GM18951 (cell line): Measurements from ENCODE around the gene FBXO45.
"Not testable (repeated sequence)": the region's sequence is repeated elsewhere in the genome, so short reads cannot be mapped to it uniquely, and the experiment has no call there.

Experiments used
- POLR2A ChIP-seq: IDR thresholded peaks from 4 replicates; pipeline ENCODE4 v1.6.1; 2011; ENCODE audit warnings: mild to moderate bottlenecking; ENCODE audit not compliant: insufficient read length, insufficient read depth; ENCODE audit errors: extremely low read depth
- in situ Hi-C: fragments of 300-500 bp; cut with MboI; formaldehyde crosslinking; loops from one replicate; pipeline ENCODE4 v1.12.0; 2022; ENCODE audit warnings: low sequenced_read_pairs, mixed read lengths, inconsistent platforms; ENCODE audit not compliant: unreplicated experiment

The FBXO45 gene

DNA sequence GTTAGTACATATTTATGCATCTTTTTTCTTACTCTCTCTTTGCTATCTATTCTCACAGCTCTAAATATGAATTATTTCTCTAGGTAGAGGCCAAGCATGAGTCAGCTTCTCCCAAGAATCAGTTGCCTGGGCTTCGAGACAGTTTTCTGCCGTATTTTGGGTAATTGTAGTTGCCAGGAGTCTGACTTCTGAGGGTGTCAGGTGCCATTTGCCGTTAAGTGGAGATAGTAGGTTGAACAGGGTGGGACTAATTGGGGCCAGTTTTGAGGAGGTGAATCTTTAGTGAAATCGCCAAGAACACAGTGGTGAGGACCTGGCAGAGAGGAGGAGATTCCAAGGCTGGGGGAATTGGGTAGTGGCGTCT, 63.2 kb downstream of the FBXO45 start:
- in situ Hi-C loops: no loop called here
- no peak for TF ChIP-seq POLR2A

DNA sequence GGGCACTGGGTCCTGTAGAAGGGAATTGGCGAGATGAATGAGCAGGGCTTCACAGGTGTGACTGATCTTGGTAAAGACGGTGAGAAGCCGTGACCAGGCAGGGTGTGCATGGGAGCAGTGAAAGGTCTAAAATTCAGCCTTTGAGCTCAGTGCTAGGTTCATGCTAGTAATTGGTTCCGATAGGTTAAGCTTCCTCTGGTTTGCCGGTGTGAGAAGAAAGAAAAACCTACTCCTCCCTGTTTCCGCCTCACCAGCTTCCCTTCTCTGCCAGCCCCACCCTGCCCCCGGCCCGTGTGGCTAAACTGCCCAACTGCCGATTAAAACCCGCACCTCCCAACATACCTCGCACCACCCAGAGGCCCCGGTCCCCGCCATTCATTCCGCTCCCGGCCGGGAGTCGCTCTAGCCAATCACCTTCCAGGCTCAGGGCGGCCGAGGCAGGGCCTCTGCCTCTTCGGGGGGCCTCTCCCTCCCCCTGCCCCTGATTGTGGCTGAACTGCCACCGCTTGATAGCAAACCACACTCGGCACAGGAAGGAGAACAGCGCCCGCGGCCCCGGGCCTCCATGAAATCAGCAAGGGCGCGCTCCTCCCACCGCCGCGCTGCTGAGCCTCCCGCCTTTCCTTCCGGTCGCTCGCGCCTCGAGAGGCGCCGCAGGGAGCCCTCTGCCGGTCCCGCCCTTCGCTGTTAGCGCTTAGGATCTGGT, 63.7 kb downstream of the FBXO45 start:
- in situ Hi-C loops: no loop called here
- peak; percentile 87 for TF ChIP-seq POLR2A

DNA sequence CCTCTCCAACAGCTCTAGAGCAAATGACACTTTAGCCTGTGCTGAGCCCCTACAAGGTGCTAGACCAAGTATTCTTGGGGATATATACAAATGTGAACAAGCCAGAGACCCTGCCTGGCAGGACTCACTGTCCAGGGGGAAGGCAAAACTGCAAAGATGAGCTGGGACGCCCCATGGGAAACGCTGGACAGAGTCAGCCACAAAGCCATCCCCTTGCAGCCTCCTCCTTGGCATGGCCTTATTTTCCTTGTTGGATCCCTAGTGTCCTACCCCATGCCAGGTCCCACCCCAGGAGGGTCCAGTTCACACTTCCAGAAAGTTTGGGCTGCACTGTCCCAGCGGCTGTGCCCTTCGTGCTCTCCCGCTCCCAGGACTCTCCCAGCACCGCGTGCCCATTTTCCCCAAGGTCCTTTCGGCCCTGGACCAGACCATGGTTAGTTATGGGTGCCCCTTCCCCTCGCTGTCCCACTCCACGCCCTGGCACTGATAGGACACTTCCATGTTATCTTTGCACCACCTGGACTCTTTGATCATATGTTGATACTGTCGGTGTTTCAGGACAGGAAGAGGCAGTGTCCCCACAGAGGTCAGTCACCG, 65.2 kb downstream of the FBXO45 start:
- in situ Hi-C loops: no loop called here

DNA sequence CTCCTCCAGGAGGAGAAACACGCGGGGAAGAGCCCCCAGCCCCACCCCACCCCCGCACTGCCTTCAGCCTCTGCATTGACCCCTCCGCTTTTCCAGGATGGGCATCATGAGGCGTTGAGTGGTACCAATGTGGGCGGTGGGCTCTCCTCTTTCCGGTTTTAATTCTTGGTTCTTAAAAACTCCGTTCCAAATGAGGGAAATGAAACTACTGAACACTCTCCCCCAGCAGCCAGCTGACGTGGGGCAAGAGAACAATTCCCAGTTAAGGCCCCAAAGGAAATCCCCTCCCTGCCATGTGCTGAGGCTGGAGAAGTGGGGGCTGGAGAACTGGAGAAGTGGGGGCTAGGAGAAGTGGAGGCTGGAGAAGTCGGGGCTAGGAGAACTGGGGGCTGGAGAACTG, 65.8 kb downstream of the FBXO45 start:
- in situ Hi-C loops: no loop called here
- no peak for TF ChIP-seq POLR2A

More for the DNA sequence above, 65.2 kb downstream of the FBXO45 start:
- no peak for TF ChIP-seq POLR2A

DNA sequence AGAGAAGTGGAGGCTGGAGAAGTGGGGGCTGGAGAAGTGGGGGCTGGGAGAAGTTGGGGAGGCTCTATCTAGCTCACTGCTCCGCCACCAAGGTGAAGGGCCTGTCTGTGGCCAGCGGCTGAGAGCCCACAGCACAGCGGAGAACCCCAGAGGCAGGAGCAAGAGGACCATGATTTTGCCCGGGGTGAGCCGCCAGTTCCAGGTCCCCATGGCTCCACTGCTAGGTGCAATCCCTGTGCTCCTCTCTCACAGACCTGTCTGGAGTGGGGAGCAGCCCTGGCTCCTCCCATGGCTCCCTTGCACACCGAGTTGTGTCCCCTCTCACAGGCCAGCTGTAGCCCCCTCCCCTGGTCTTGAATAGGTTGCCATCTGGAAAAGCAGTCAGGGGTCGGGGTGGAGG, 66.4 kb downstream of the FBXO45 start:
- in situ Hi-C loops: no loop called here
- TF ChIP-seq POLR2A: no peak

DNA sequence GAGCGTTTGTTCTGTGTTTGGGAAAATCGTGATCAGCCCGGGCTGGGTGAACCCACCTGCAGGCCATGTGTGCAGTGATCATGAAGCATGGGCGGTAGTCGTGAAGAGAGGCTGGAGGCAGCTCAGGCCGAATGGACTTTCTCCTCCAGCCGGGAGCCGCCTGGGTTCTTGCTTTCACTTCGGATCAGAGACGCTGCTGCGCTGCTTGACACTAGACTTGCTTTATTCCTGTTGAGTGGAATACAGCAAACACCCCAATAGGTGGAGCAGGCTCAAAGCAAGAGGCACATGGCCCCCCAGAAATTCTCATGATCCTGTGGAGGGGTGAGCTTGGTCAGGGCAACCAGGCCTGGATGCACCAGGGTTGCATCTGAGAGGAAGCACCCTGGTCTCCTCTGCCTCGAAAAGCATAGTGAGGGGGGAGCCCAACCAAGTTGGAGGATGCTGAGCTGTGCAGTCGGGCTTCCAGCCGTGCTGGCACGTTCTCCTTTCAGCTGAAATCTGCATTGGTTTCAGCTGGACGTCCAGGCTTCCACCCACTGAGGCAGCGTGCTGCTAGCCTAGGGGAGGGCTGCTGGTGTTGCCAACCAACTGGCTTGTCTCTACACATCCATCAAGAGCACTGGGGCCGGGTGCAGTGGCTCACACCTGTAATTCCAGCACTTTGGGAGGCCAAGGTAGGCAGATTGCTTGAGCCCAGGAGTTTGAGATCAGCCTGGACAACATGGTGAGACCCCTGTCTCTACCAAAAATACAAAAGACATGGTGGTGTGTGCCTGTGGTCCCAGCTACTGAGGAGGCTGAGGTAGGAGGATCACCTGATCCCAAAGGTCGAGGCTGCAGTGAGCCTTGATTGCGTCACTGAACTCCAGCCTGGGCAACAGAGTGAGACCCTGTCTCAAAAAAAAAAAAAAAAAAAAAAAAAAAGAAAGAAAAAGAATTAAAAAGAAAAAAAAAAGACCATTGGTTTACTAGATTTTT, 68.2 kb downstream of the FBXO45 start:
- in situ Hi-C loops: no loop called here
- no peak for TF ChIP-seq POLR2A

DNA sequence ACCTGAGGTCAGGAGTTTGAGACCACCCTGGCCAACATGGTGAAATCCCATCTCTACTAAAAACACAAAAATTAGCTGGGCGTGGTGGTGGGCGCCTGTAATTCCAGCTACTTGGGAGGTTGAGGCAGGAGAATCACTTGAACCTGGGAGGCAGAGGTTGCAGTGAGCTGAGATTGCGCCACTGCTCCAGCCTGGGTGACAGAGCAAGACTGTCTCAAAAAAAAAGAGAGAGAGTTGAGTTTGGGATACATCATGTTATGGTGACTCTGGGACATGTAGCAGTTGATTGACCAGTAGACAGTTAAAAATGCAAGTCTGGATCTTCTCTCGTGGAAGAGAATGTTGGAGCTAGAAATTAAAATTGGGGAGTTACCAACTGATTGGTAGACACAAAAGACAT, 69.5 kb downstream of the FBXO45 start:
- in situ Hi-C loops: not testable (repeated sequence)
